ENCODE measurements around the gene PNPLA1.
"Not testable (repeated sequence)": the region's sequence is repeated elsewhere in the genome, so short reads cannot be mapped to it uniquely, and the experiment has no call there.

PNPLA1 gene

GRCh38 chr6:36334832-36335459 is 65.1 kb downstream of the PNPLA1 start:
- no peak for DNase-seq (ENCODE audit: low read depth, low spot score)

GRCh38 chr6:36335465-36336207 is 65.8 kb downstream of the PNPLA1 start:
- DNase-seq (ENCODE audit: low read depth, low spot score), result no peak

GRCh38 chr6:36336208-36336710 is 66.4 kb downstream of the PNPLA1 start:
- DNase-seq (ENCODE audit: low read depth, low spot score), result no peak

- no peak for DNase-seq (ENCODE audit: low read depth, low spot score)
Observed at GRCh38 chr6:36336779-36337241, 67.0 kb downstream of the PNPLA1 start, which contains the start of gene BNIP5. TSS of gene BNIP5 (minus strand) at chr6:36336888. CDS start at chr6:36330690, 6,198 bp downstream.

GRCh38 chr6:36337814-36338213 is 68.0 kb downstream of the PNPLA1 start:
- no peak for DNase-seq (ENCODE audit: low read depth, low spot score)

DNA sequence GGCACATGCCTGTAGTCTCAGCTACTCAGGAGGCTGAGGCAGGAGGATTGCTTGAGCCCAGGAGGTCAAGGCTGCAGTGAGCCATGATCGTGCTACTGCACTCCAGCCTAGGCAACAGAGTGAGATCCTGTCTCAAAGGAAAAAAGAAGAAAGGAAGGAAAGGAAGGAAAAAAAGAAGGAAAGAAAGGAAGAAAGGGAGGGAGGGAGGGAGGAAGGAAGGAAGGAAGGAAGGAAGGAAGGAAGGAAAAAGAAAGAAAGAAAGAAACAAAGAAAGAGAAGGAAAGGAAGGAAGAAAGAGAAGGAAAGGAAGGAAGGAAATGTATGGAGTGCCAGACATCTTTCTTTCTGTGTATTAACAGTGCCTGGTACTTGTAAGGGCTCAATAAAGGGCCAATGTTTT is 68.4 kb downstream of the PNPLA1 start:
- not testable (repeated sequence) for DNase-seq (ENCODE audit: low read depth, low spot score)

GRCh38 chr6:36339146-36339545 is 69.3 kb downstream of the PNPLA1 start:
- DNase-seq (ENCODE audit: low read depth, low spot score), result no peak

DNA sequence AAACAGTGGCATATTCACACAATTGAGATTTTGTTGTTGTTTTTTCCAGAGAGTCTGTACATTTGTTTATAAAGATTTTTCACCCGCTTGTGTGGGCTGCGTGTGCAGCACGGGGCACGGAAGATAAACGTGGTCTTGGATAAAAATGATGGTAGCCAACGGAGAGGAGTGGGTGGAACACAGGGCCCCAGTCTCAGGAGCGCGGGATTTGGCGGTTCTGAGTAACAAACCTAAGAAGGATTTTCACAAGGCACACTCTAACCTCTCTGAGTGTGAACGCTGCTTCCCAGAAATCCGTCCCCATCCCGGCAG is 70.4 kb downstream of the PNPLA1 start:
- no peak for DNase-seq (ENCODE audit: low read depth, low spot score)

DNA sequence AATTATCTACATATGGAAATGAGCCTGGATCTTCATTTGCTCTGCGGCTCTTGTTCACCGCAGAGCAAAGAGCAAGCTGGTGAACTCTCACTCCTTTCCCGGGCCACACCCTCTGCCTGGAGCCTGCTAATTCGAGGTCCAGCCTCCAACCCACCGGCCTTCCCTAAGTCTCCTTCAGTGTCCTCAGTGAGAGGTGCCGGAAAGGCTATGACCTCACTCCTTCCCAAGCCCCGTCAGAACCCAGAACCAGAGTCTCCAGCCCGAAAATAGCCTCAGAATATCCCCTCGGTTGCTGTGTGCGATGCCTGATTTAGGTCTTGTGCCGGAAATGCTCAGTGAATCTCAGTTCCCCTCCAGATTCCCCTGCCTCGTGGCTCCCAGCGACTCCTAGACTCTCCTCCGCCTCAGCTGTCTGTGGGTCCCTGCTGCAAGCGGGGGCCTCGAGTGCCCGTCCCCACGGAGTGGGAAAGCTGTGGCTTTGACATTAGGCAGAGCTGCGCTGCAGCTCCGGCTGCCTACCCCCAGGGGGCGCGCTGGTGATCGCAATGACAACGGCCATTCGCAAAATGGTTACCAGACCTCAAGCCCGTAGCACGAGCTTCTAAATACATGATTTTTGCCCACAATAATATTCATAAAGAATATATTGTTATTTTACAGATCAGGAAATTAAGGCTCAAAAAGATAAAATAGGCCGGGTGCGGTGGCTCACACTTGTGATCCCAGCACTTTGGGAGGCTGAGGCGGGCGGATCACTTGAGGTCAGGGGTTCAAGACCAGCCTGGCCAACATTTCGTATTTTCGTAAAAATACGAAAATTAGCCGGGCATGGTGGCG is 71.0 kb downstream of the PNPLA1 start:
- no peak for DNase-seq (ENCODE audit: low read depth, low spot score)

- DNase-seq (ENCODE audit: low read depth, low spot score), result no peak
Observed at GRCh38 chr6:36343109-36343680, 73.3 kb downstream of the PNPLA1 start.

DNA sequence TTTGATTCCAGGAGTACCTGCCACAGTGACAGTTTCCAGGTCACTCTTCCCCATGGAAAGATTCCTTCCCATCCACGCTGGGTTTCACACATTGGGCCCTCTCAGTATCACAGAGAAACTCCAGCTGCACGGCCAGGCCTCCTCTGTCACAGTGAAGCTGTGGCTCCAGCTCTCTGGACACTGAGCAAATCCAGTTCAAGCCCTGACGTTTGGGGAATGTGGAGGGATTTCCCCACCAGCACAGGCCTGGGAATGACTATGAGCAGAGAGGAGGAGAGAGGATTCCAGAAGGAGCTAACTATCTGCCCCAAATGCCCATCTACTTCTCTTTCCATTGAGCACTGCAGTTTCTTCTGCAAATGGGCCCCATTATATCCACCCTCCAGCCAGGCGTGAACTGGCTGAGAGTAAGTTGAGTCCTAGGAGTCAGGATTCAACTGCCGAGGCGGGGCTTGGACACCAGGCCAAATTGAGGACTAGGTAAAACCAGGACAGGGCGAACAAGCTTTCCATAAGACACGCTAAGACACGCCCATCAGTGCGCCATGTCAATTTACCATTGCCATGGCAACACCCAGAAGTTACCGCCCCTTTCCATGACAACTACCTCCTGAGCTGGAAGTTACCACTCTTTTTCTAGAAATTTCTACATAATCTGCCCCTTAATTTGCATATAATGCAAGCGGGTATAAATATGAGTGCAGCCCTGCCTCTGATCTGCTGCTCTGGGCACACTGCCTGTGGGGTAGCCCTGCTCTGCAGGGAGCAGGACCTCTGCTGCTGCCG is 76.0 kb downstream of the PNPLA1 start:
- no peak for DNase-seq (ENCODE audit: low read depth, low spot score)

DNA sequence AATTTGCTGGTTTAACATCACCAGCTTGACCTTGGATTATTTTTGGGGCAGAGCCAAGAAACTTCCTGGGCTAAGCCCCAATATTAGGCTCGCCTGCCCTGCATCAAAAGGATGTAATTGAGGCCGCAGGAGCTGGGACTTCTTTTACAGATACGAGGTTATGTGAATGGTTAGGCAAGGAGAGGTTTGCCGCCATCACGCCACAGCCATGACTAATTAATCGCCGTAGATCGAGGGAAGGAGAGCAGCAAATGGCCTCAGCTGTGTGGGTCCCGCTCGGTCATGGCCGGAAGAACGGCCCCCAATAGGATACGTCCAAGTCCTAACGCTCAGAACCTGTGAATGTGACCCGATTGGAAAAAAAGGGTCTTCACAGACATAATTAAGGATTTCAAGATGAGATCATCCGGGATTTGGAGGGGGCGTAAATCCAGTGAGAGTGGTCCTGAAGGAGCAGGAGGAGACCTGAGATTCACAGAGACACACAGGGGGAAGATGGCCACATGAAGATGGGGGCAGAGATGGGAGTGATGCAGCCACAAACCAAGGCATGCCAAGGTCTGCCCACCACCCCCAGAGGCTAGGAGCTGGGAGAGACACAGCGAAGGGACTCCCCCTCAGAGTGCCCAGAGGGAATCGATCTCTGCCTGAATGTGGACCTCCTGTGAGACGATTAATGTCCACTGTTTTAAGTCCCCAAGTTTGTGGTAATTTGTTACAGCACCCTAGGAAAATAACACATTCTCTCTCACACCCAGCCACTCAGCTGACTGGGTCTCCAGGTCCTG is 76.8 kb downstream of the PNPLA1 start:
- DNase-seq (ENCODE audit: low read depth, low spot score), result no peak

GRCh38 chr6:36347621-36348020 is 77.8 kb downstream of the PNPLA1 start:
- no peak for DNase-seq (ENCODE audit: low read depth, low spot score)

GRCh38 chr6:36349240-36349639 is 79.4 kb downstream of the PNPLA1 start:
- no peak for DNase-seq (ENCODE audit: low read depth, low spot score)

- DNase-seq (ENCODE audit: low read depth, low spot score), result no peak
Observed at GRCh38 chr6:36350082-36350481, 80.2 kb downstream of the PNPLA1 start.

DNA sequence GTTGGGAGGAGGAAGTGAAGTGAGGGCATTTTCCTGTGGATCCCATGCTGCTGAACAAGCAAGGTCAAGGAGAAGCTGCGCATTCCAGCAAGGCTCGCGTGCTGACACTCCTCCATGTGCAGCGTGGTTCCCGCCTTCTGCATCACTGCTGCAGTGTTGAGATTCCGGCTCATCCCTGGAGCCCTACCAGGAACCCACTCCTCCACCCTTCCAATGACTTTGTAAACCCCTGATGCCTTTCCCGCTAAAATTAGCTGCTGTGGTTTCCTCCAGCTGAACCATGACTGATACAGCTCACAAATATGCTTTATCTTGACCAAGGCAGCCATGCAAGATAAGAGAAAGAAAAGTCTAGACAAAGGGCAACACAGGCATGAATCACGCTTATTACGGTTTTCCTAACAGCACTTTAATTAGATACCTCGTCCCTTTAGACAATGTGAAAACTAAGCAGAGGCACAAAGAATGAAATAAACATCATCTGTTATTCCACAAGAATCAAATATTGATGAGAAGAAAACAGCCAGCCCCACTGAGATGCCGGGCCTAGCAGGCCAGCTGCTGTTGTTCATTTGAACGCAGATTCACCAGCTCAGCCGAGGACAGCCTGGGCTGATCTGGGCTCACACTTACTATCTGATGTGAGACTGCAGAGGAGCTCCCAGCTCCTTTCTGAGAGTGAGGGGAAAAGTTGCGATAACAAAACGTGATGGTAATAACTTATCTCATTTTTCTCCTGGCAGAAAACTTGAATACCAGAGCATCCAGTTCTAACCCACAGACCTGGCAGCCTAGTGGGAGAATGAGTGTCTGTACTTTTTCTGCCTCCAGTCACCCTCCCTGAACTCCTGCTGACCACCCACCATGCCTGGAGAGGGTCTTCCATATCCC is 81.1 kb downstream of the PNPLA1 start:
- peak; percentile 82 for DNase-seq (ENCODE audit: low read depth, low spot score)

GRCh38 chr6:36352477-36353157 is 82.8 kb downstream of the PNPLA1 start:
- no peak for DNase-seq (ENCODE audit: low read depth, low spot score)

- no peak for DNase-seq (ENCODE audit: low read depth, low spot score)
Observed at GRCh38 chr6:36353411-36353915, 83.6 kb downstream of the PNPLA1 start.
